Panc1 (cell line): ENCODE measurements around the gene PHKG1. TPM values are rescaled to one million over a fixed set of nuclear protein-coding genes. Genes with fewer than 3 reads are reported as not detected.
"Not testable (repeated sequence)": the region's sequence is repeated elsewhere in the genome, so short reads cannot be mapped to it uniquely, and the experiment has no call there.

Experiments
- ATAC-seq: fragments of 200-7000 bp; cut with Tn5 transposase; 2 replicates; pipeline ENCODE4 v1.9.1; 2020; ENCODE audit warnings: mild to moderate bottlenecking, moderate library complexity
- BruUV-seq: library from RNA; stranded (reverse); fragments of 400-500 nt; replicated peaks from 2 replicates; lab custom pipeline; 2021; lab: Mats Ljungman, UMichigan
- CTCF ChIA-PET: fragments of 300-600 bp; sonication (Branson Sonifier 250); formaldehyde crosslinking; loops from one replicate; lab custom pipeline; 2022; ENCODE audit warnings: antibody characterized with exemption; lab: Charles Lee
- POLR2A ChIA-PET: fragments of 300-600 bp; sonication (Branson Sonifier 250); formaldehyde crosslinking; loops from one replicate; lab custom pipeline; 2022; ENCODE audit warnings: antibody characterized with exemption; lab: Charles Lee
- DNase-seq: peaks from one replicate; pipeline ENCODE4 v3.0.0-alpha.2; 2010; ENCODE audit warnings: low read depth, low spot score
- H3K27ac ChIP-seq: 2 replicates; pipeline ENCODE4 v1.5.1; 2011; ENCODE audit warnings: mild to moderate bottlenecking, low read length, inconsistent platforms
- H3K27me3 ChIP-seq: fragments of 200-500 bp; sonication (Bioruptor generic); 2 replicates; pipeline ENCODE4 v1.6.0; 2014; ENCODE audit warnings: low read length, inconsistent platforms; ENCODE audit not compliant: control insufficient read depth, insufficient read depth
- H3K36me3 ChIP-seq: fragments of 200-500 bp; sonication (Bioruptor generic); 2 replicates; pipeline ENCODE4 v1.5.1; 2014; ENCODE audit warnings: inconsistent platforms, mild to moderate bottlenecking, low read length, moderate library complexity; ENCODE audit not compliant: control insufficient read depth, insufficient read depth
- H3K4me1 ChIP-seq: 2 replicates; pipeline ENCODE4 v1.5.1; 2011; ENCODE audit warnings: inconsistent platforms, mild to moderate bottlenecking, low read length, moderate library complexity; ENCODE audit not compliant: control insufficient read depth, insufficient read depth
- H3K4me3 ChIP-seq, 2 experiments: 2 replicates each; pipeline ENCODE4 v1.5.1; 2011 to 2012; ENCODE audit warnings: low read depth in 2 of 2, low read length in 2 of 2, mild to moderate bottlenecking in 2 of 2, inconsistent platforms in 1 of 2, moderate library complexity in 1 of 2
- H3K9me3 ChIP-seq: fragments of 200-500 bp; sonication (Bioruptor generic); 2 replicates; pipeline ENCODE4 v1.5.1; 2014; ENCODE audit warnings: low read depth, mild to moderate bottlenecking, inconsistent platforms, low read length, moderate library complexity; ENCODE audit not compliant: control insufficient read depth, insufficient read depth
- CTCF ChIP-seq: fragments of 450-650 bp; IDR thresholded peaks from 2 replicates; pipeline ENCODE4 v1.5.1; 2017; ENCODE audit warnings: mild to moderate bottlenecking
- POLR2AphosphoS5 ChIP-seq: IDR thresholded peaks from 2 replicates; pipeline ENCODE4 v1.6.1; 2012; ENCODE audit warnings: mild to moderate bottlenecking, low read depth, low read length, moderate library complexity
- REST ChIP-seq, 2 experiments: IDR thresholded peaks; 2 replicates each; pipeline ENCODE4 v1.6.1; 2011 to 2012; ENCODE audit warnings: low read depth in 2 of 2, control low read depth in 1 of 2, low read length in 1 of 2, mild to moderate bottlenecking in 1 of 2, moderate library complexity in 1 of 2; ENCODE audit not compliant: insufficient read depth in 1 of 2
- SIN3A ChIP-seq: IDR thresholded peaks from 2 replicates; pipeline ENCODE4 v1.6.1; 2012; ENCODE audit warnings: low read depth, mild to moderate bottlenecking, low read length, moderate library complexity, borderline replicate concordance; ENCODE audit not compliant: insufficient read depth
- TCF7L2 ChIP-seq: IDR thresholded peaks from 2 replicates; pipeline ENCODE4 v1.6.1; 2011; ENCODE audit warnings: mild to moderate bottlenecking, low read depth, low read length, inconsistent platforms
- in situ Hi-C: cut with HindIII; loops from 2 replicates; pipeline ENCODE4 v1.10.0; 2016; ENCODE audit warnings: low sequenced_read_pairs, low pct_unique_long_range_greater_than_20kb
- intact Hi-C: fragments of 100-400 bp; cut with micrococcal nuclease; formaldehyde crosslinking; loops from one replicate; pipeline ENCODE4 v1.10.0; 2022; ENCODE audit not compliant: unreplicated experiment
- total RNA-seq: library from RNA; stranded (reverse); gene quantifications from one replicate; pipeline ENCODE4 v1.2.1, GENCODE V29; 2021; ENCODE audit not compliant: unreplicated experiment

Gene PHKG1
- total RNA-seq, 1 experiment from 2014 or later = 0.67 TPM

GRCh38 chr7:56081626-56082340, 11.0 kb downstream of the PHKG1 start:
- Histone ChIP-seq H3K27me3 (no peaks in the 10 kb centered on the region), H3K9me3 (no peaks in the 10 kb centered on the region), H3K4me3 (no peak overlapping the region), H3K4me1 (peaks cover 14% of the 10 kb centered on the region), H3K27ac (no peak overlapping the region), H3K36me3 (no peaks in the 10 kb centered on the region)
- DNase-seq (no peak), ATAC-seq (no peak)
- no TSS peak for BruUV-seq
- intact Hi-C loops = no loop called here
- POLR2A ChIA-PET = no interaction called here
- CTCF ChIA-PET = no interaction called here
- TF ChIP-seq TCF7L2 (no peak), REST (IDR thresholded peaks at IDR 0.05; ENCODE audit: insufficient read depth in 1 of 2, low read depth in 2 of 2, low read length in 1 of 2) (no peak), POLR2AphosphoS5 (no peak), CTCF (no peak), SIN3A (no peak)
- in situ Hi-C loops = no loop called here

- H3K36me3 ChIP-seq, POLR2A ChIA-PET, BruUV-seq, intact Hi-C loops, H3K27ac ChIP-seq, ATAC-seq, H3K27me3 ChIP-seq, DNase-seq, in situ Hi-C loops, H3K4me3 ChIP-seq, H3K9me3 ChIP-seq: not testable (repeated sequence)
- CTCF ChIA-PET = interaction anchor here (0.6 to 1.5 kb wide), 2 partner anchors 14 to 30 kb away, joined by 6 read pairs; partner anchors contain the start of genes CCT6A and PSPH
- peaks cover 14% of the 10 kb centered on the region for H3K4me1 ChIP-seq
These were observed 11.9 kb downstream of the PHKG1 start for GRCh38 chr7:56080726-56081435.
